ENCODE results near the gene STXBP5L.

Gene STXBP5L

DNA sequence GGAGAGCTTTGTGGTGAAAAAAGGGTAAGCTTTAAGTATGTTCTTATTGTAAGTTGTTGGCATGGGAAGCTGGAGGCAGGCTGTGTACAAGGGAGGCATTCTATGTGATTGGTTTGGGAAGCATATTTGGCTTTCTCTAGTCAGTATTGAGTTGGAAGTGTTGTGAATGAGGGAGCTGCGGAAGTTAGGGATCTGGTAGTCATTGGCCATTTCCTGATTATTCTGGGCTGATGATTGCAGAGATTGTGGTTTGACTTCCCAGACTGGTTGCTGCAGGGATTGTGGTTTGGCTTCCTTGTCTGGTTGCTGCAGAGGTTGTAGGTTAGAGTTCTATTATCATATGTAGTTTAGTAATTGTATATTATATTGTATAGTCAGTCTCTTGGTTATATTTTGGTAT, 21.0 kb downstream of the STXBP5L start:
- no peak for TF ChIP-seq CTCF (IDR thresholded peaks at IDR 0.05; ENCODE audit: low read depth, low read length)

GRCh38 chr3:120931593-120931992, 23.6 kb downstream of the STXBP5L start:
- no peak for TF ChIP-seq CTCF (IDR thresholded peaks at IDR 0.05; ENCODE audit: low read depth, low read length)

More for the DNA sequence above, 21.0 kb downstream of the STXBP5L start:
- H3K4me3 ChIP-seq (ENCODE audit: low read depth, low read length) = no peak overlapping the region

GRCh38 chr3:120956143-120956542, 48.1 kb downstream of the STXBP5L start:
- no peak for TF ChIP-seq CTCF (IDR thresholded peaks at IDR 0.05; ENCODE audit: low read depth, low read length)

More at GRCh38 chr3:120931593-120931992, 23.6 kb downstream of the STXBP5L start:
- no peak overlapping the region for H3K4me3 ChIP-seq (ENCODE audit: low read depth, low read length)

GRCh38 chr3:120982608-120983320, 74.8 kb downstream of the STXBP5L start:
- no peak for TF ChIP-seq CTCF (IDR thresholded peaks at IDR 0.05; ENCODE audit: low read depth, low read length)
- no peak overlapping the region for H3K4me3 ChIP-seq (ENCODE audit: low read depth, low read length)

More at GRCh38 chr3:120956143-120956542, 48.1 kb downstream of the STXBP5L start:
- no peak overlapping the region for H3K4me3 ChIP-seq (ENCODE audit: low read depth, low read length)

DNA sequence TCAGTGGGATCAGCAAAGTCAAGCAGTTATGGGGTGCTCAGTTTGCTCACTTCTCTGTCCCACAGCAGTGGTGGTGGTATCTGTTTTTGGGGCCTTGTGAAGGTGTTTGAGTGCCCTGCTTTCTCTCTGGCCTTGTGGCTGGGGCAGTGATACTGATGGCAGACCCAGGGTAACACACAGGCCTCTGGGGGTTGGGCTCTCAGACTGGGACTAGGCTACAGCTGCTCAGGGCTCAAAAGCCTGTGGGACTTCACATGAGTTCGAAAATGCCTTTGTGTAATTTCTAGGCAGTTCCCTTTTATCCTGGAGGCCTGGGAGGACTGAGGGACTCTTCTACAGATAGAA, 75.3 kb downstream of the STXBP5L start:
- H3K4me3 ChIP-seq (ENCODE audit: low read depth, low read length) = no peak overlapping the region
- no peak for TF ChIP-seq CTCF (IDR thresholded peaks at IDR 0.05; ENCODE audit: low read depth, low read length)

GRCh38 chr3:120983841-120984240, 75.8 kb downstream of the STXBP5L start:
- TF ChIP-seq CTCF (IDR thresholded peaks at IDR 0.05; ENCODE audit: low read depth, low read length) = no peak
- no peak overlapping the region for H3K4me3 ChIP-seq (ENCODE audit: low read depth, low read length)

DNA sequence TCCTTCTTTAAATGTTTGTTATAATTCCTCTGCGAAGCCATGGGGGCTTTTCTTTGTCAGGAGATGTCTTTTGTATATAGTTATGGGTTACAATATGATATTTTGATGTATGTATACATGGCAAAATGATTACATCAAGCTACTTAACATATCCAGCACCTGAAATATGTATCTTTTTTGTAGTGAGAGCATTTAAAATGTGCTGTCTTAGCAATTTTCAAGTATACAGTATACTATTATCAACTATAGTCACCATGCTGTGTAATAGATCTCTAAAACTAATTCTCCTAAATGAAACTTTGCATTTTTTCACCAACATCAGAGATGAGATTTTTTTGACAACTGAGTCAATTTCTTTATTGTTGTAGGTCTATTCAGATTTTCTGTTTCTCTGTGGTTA, 77.2 kb downstream of the STXBP5L start:
- no peak for TF ChIP-seq CTCF (IDR thresholded peaks at IDR 0.05; ENCODE audit: low read depth, low read length)
- H3K4me3 ChIP-seq (ENCODE audit: low read depth, low read length) = no peak overlapping the region

Data from WI38 (cell line).